Body of pancreas (tissue), 4 donors: ENCODE measurements around the gene ERBB4. TPM values are rescaled to one million over a fixed set of nuclear protein-coding genes. Genes with fewer than 3 reads are reported as not detected.

Source experiments
- ATAC-seq: fragments of 150-250 bp; one replicate; pipeline ENCODE4 v1.9.1; 2016
- DNase-seq, 4 donors: peaks; one replicate each; pipeline ENCODE4 v3.0.0-alpha.2; 2019
- H3K27ac ChIP-seq, 4 donors: fragments of 200-600 bp; sonication (generic); 1 replicate in 3 of 4; 2 replicates in 1 of 4; pipeline versions ENCODE4 v1.5.1 to v1.6.1; 2016 to 2019; ENCODE audit warnings: mild to moderate bottlenecking in 1 of 4, mixed read lengths in 1 of 4, moderate library complexity in 1 of 4
- H3K27me3 ChIP-seq, 2 donors: fragments of 200-600 bp; sonication (generic); one replicate each; pipeline ENCODE4 v1.6.0; 2016; ENCODE audit warnings: mild to moderate bottlenecking in 1 of 2
- H3K36me3 ChIP-seq, 2 donors: fragments of 200-600 bp; sonication (generic); replicated peaks in 1 of 2; 2 replicates each; pipeline ENCODE4 v1.5.1; 2016; ENCODE audit warnings: low read depth in 2 of 2; ENCODE audit not compliant: insufficient read depth in 1 of 2
- H3K4me1 ChIP-seq: fragments of 200-600 bp; sonication (generic); one replicate; pipeline ENCODE4 v1.6.0; 2016
- H3K4me3 ChIP-seq, 2 donors: fragments of 200-600 bp; sonication (generic); 1 replicate in 1 of 2; 2 replicates in 1 of 2; pipeline ENCODE4 v1.5.1; 2016 to 2019
- H3K9me3 ChIP-seq, 3 donors: fragments of 200-600 bp; sonication (generic); 1 replicate in 2 of 3; 2 replicates in 1 of 3; pipeline ENCODE4 v1.5.1; 2016
- POLR2A ChIP-seq, 3 donors: fragments of 450-650 bp; IDR thresholded peaks; one replicate each; pipeline ENCODE4 v1.6.1; 2016; ENCODE audit warnings: antibody characterized with exemption in 3 of 3, mild to moderate bottlenecking in 2 of 3
- WGBS, 2 donors: methylation state at CpG; one replicate each; pipeline ENCODE4 v1.1.5; 2017; 5-methylcytosine and 5-hydroxymethylcytosine counted together
- intact Hi-C: fragments of 100-400 bp; cut with DNase I; formaldehyde crosslinking; loops from one replicate; pipeline ENCODE4 v1.15.1; 2023
- total RNA-seq, 2 donors: library from RNA; depleted of rRNA; stranded (reverse); fragments of >200 nt; gene quantifications; one replicate each; pipeline ENCODE4 v1.1.0, GENCODE V29; 2016
- TF ChIP-seq, protein P1 (sequence below), 7 experiments: fragments of 450-650 bp in 4 of 7; fragments of 200-600 bp in 3 of 7; sonication (generic) in 3 of 7; IDR thresholded peaks; one replicate each; pipeline ENCODE4 v1.5.1; 2016 to 2019; ENCODE audit warnings: antibody characterized with exemption in 7 of 7

Gene ERBB4
- total RNA-seq, 2 donors from 2014 or later, result 1.6 to 4.4 TPM

DNA sequence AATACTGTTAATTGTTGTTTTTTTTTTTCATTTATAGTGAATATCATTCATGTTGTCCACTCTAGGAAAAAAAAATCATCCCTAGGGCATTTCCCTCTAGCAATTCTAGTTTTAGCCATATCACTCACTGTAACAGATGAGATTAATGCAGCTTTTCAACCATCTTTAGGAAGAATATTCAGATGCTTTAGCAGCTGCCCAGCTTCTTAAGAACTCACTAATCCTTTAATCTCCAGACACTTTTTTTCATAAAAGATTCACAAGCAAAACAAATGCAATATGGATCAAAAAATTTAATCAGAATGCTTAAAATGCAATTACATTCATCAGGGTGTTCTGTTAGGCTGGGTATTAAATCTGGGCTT, 692.6 kb downstream of the ERBB4 start:
- H3K27me3 ChIP-seq, result no peaks in the 10 kb centered on the region
- no peak overlapping the region for H3K27ac ChIP-seq
- no peaks in the 10 kb centered on the region for H3K4me1 ChIP-seq
- H3K9me3 ChIP-seq, result no peaks in the 10 kb centered on the region
- intact Hi-C loops, result no loop called here
- ATAC-seq (no peak), DNase-seq (no peak)
- H3K4me3 ChIP-seq, result no peak overlapping the region
- TF ChIP-seq POLR2A (IDR thresholded peaks at IDR 0.05), result no peak
- TF ChIP-seq, protein P1, sequence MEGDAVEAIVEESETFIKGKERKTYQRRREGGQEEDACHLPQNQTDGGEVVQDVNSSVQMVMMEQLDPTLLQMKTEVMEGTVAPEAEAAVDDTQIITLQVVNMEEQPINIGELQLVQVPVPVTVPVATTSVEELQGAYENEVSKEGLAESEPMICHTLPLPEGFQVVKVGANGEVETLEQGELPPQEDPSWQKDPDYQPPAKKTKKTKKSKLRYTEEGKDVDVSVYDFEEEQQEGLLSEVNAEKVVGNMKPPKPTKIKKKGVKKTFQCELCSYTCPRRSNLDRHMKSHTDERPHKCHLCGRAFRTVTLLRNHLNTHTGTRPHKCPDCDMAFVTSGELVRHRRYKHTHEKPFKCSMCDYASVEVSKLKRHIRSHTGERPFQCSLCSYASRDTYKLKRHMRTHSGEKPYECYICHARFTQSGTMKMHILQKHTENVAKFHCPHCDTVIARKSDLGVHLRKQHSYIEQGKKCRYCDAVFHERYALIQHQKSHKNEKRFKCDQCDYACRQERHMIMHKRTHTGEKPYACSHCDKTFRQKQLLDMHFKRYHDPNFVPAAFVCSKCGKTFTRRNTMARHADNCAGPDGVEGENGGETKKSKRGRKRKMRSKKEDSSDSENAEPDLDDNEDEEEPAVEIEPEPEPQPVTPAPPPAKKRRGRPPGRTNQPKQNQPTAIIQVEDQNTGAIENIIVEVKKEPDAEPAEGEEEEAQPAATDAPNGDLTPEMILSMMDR (IDR thresholded peaks at IDR 0.05), result no peak
- no peaks in the 10 kb centered on the region for H3K36me3 ChIP-seq

DNA sequence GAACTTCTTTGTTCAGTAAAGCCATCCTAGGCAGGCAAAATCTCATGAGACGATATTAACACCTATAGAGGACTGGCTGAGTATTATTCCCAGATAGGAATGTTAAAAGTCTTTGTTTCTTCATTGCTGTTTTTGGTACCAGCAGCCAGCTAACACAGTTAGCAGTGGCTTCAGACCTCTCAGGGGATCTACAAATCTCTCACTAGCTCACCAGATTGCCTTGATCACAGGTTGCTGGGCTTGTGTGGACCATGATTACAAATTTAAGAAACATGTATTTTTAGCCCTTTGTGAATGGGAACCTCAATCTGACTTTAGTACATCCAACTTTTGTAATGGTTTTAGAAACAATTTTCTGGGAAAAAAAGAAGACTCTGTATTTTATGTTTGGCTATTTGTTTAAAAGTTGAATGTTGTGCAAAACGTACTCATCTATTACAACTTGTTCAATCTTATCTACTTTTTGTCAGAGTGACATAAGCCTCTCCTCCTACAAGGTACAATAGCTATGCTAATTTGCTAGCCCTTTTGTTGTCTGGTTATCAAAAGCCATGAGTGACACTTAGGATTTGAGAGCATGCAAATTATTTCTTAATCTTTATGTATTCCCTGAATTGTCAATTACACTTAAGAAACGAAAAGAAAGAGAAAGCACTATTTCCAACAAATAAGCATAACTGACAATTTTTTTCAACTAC, 693.1 kb downstream of the ERBB4 start:
- Histone ChIP-seq H3K4me1 (no peaks in the 10 kb centered on the region), H3K36me3 (no peaks in the 10 kb centered on the region), H3K9me3 (no peaks in the 10 kb centered on the region), H3K27me3 (no peaks in the 10 kb centered on the region), H3K4me3 (no peak overlapping the region), H3K27ac (no peak overlapping the region)
- WGBS, 2 donors, result 70 to 71% methylated on average over 3 of the region's 3 CpGs
- intact Hi-C loops, result no loop called here
- ATAC-seq, result no peak
- TF ChIP-seq, protein P1 (IDR thresholded peaks at IDR 0.05), result no peak
- TF ChIP-seq POLR2A (IDR thresholded peaks at IDR 0.05), result no peak
- no peak for DNase-seq

DNA sequence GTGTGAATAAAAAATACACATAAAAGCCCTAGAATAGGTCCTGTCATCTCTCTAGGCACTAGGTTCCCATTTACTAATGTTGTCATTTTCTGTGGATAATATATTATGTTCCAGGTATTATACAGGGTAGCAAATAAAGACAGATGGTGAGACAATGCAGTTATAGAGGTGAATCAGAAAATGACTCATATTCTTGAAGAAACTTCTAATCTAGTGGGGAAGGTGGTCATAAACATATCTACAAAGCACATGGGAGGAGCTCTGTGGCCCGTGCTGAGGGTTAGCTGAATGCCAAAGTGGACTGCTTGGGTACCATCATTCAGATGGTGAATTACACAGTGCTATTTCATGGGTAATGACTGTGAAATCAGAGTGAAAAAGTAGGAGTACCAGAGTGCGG, 700.9 kb downstream of the ERBB4 start:
- ATAC-seq (no peak), DNase-seq (no peak)
- H3K4me1 ChIP-seq, result no peaks in the 10 kb centered on the region
- H3K9me3 ChIP-seq, result no peaks in the 10 kb centered on the region
- no peaks in the 10 kb centered on the region for H3K36me3 ChIP-seq
- no peak for TF ChIP-seq POLR2A (IDR thresholded peaks at IDR 0.05)
- TF ChIP-seq, protein P1 (IDR thresholded peaks at IDR 0.05), result no peak
- H3K4me3 ChIP-seq, result no peak overlapping the region
- H3K27ac ChIP-seq, result no peak overlapping the region
- 82 to 83% methylated on average over 2 of the region's 2 CpGs for WGBS, 2 donors
- intact Hi-C loops, result no loop called here
- no peaks in the 10 kb centered on the region for H3K27me3 ChIP-seq

DNA sequence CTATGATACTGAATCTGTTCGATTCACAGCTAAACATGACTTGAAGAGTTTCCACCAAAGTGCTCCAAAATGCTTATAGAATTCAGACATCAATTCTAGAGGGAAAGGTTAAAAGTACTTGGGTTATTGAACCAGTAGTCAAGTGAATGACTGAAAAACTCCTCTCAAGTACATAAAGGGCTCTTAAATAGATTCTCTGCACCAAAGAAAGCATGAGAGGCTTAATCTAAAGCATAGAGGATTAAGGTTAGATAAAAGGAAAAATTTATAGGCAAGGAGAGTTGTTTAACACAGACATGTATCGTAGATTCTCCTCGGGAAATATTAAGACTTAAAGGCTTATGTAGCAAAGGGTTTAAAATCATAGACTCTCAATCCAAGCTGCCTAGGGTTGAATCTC, 701.4 kb downstream of the ERBB4 start:
- no peak for TF ChIP-seq POLR2A (IDR thresholded peaks at IDR 0.05)
- TF ChIP-seq, protein P1 (IDR thresholded peaks at IDR 0.05), result no peak
- WGBS, 2 donors, result 70 to 80% methylated on average over 3 of the region's 3 CpGs
- Histone ChIP-seq H3K4me3 (no peak overlapping the region), H3K27ac (no peak overlapping the region), H3K27me3 (no peaks in the 10 kb centered on the region), H3K36me3 (no peaks in the 10 kb centered on the region), H3K4me1 (no peaks in the 10 kb centered on the region), H3K9me3 (no peaks in the 10 kb centered on the region)
- intact Hi-C loops, result no loop called here
- ATAC-seq, result no peak
- DNase-seq, result no peak

DNA sequence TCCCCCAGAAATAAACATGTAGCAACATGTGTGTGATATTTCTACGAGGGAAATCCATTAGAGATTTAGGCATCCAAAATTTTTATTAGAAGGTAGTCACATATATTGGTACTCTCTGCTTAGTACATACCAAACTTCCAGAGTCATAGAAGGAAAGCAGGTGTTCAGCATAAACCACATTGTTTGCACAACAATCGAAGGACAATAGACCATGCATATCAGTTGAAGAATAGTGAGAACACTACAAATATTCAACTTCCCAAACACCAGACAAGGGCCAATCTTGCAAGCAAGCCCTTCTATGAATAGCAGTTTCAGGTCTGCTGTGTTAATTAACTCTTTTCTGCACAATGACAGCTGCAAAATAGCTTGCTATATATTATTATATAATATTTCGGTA, 702.2 kb downstream of the ERBB4 start:
- Histone ChIP-seq H3K9me3 (no peaks in the 10 kb centered on the region), H3K36me3 (no peaks in the 10 kb centered on the region), H3K4me3 (no peak overlapping the region), H3K27ac (no peak overlapping the region), H3K27me3 (no peaks in the 10 kb centered on the region), H3K4me1 (no peaks in the 10 kb centered on the region)
- no peak for ATAC-seq
- TF ChIP-seq POLR2A (IDR thresholded peaks at IDR 0.05), result no peak
- WGBS, 2 donors, result 21 to 31% methylated on average over 3 of the region's 3 CpGs
- DNase-seq, result no peak
- intact Hi-C loops, result no loop called here
